ENCODE results near the gene GPD1L.

GRCh38 chr3:32138545-32139104, 32.2 kb downstream of the GPD1L start:
- TF ChIP-seq CTCF (conservative IDR thresholded peaks at IDR 0.05; ENCODE audit: low read depth, low read length) (no peak), RAD21 (IDR thresholded peaks at IDR 0.05; ENCODE audit: low read length) (no peak), BHLHE40 (IDR thresholded peaks at IDR 0.05; ENCODE audit: low read depth, low read length) (no peak), POLR2A (IDR thresholded peaks at IDR 0.05; ENCODE audit: low read depth, low read length) (no peak), NFE2L2 (IDR thresholded peaks at IDR 0.05; ENCODE audit: low read depth, low read length) (no peak), RFX5 (IDR thresholded peaks at IDR 0.05; ENCODE audit: low read depth, low read length) (no peak)
